ENCODE data around the gene NFASC. TPM values are rescaled to one million over a fixed set of nuclear protein-coding genes. Genes with fewer than 3 reads are reported as not detected.

The NFASC gene
- total and polyA plus RNA-seq, 9 of the 15 experiments (the other 6 are each of a cell fraction or from before 2014, with no cell fraction given): 0.03 to 0.16 (median 0.06) TPM; not detected in 6

DNA sequence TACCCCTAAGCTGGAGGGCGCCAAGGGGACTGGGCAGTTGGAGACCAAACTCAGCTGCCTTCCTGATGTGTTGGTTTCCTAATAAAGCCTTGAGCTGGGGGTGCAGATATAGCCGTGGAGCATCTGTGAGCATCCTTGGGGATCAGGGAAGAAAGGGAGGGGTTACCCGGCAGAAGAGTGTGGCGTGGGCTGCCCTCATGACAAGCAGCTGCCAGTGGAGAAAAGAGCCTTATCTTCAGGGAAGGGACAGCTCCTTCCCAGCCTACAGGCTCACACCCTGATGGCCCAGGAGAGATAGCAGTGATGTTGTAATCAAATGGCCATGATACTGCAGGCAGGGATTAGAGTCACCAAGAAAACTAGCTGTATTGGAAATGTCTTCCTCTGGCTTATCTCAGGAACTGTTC lies 10.8 kb upstream of the NFASC start (continued):
- TF ChIP-seq, protein P1, sequence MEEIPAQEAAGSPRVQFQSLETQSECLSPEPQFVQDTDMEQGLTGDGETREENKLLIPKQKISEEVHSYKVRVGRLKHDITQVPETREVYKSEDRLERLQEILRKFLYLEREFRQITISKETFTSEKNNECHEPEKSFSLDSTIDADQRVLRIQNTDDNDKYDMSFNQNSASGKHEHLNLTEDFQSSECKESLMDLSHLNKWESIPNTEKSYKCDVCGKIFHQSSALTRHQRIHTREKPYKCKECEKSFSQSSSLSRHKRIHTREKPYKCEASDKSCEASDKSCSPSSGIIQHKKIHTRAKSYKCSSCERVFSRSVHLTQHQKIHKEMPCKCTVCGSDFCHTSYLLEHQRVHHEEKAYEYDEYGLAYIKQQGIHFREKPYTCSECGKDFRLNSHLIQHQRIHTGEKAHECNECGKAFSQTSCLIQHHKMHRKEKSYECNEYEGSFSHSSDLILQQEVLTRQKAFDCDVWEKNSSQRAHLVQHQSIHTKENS (CRISPR knock-in tag; IDR thresholded peaks at IDR 0.05): no peak

DNA sequence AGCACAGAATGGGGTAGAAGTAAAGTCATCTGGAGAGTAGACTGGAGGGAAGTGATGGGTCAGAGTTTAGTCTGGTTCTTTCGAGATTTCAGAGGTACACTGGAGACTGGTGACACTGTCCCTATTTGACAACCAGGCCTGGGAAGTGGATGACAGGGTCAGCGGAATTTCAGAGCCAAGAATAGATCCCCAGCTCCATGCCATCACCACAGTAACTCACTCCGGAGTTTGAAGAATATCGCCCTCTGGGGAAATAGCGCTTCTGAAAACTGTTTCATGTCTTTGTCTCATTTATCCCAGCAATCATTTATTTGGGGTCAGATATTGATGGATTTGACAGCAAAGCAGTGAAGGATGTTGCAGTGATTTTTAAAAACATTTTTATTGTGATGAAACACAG lies 7.6 kb upstream of the NFASC start:
- CTCF ChIA-PET (ENCODE audit: low intra/inter-chr PET ratio): interaction anchor here (0.6 kb wide), 1 partner anchor 472 kb away, joined by 3 read pairs; no protein-coding TSS in a partner anchor
- BruUV-seq (replicated peaks): no TSS peak
- H3K27me3 ChIP-seq (ENCODE audit: control insufficient read depth in 2 of 2, insufficient read depth in 2 of 2, low read length in 2 of 2): peaks cover 6 to 21% of the 10 kb centered on the region in 2 experiments; a peak in 2 of 5 replicates

More for the DNA sequence above, 7.6 kb upstream of the NFASC start:
- 2% methylated on average over 5 of the region's 5 CpGs for WGBS (ENCODE audit: insufficient coverage, low coverage, missing lambda C conversion rate)
- Histone ChIP-seq H3K4me1 (replicated peaks in 1 of 2; ENCODE audit: control insufficient read depth in 2 of 2, insufficient read depth in 2 of 2, low read length in 2 of 2) (peaks cover 0 to 6% of the 10 kb centered on the region in 2 experiments; a peak in 3 of 5 replicates), H2AFZ (ENCODE audit: low read depth, low read length) (no peak overlapping the region), H3K9me1 (ENCODE audit: control insufficient read depth, insufficient read depth, low read length) (no peaks in the 10 kb centered on the region), H3K27ac (ENCODE audit: extremely low read depth, low read depth, low read length) (no peak overlapping the region), H3K9ac (ENCODE audit: insufficient read depth in 1 of 2, low read depth in 2 of 2, low read length in 2 of 2) (no peak overlapping the region), H3K79me2 (ENCODE audit: control insufficient read depth, insufficient read depth, low read length) (no peaks in the 10 kb centered on the region), H3K4me3 (no peak overlapping the region), H4K20me1 (replicated peaks; ENCODE audit: control insufficient read depth, insufficient read depth, low read length) (peaks cover 8% of the 10 kb centered on the region; the same call in 1 of the 2 replicates), H3K9me3 (replicated peaks; ENCODE audit: control insufficient read depth, insufficient read depth, low read depth, low read length) (no peaks in the 10 kb centered on the region), H3K36me3 (ENCODE audit: control insufficient read depth, insufficient read depth, low read length) (no peaks in the 10 kb centered on the region), H3K4me2 (ENCODE audit: insufficient read depth, low read length) (no peak overlapping the region)
- ATAC-seq: no peak
- in situ Hi-C loops (cut with MboI): no loop called here
- no peak for DNase-seq (ENCODE audit: extremely low read depth in 1 of 4, low spot score in 3 of 4)
- no peak for TF ChIP-seq ZKSCAN3 (CRISPR knock-in tag; IDR thresholded peaks at IDR 0.05)
- TF ChIP-seq HNRNPLL (IDR thresholded peaks at IDR 0.05; ENCODE audit: low read depth, low read length, poor library complexity, severe bottlenecking): peak; percentile 72
- no peak for FAIRE-seq
- POLR2A ChIA-PET: no interaction called here
- intact Hi-C loops (cut with micrococcal nuclease): no loop called here

Data from K562 (cell line).